Activated CD8-positive, alpha-beta memory T cell treated with anti-CD3 and anti-CD28 coated beads, Interleukin-2, amount 50 U/mL, for 1 hour (primary cell): Measurements from ENCODE around the gene NRIP1.
"Not testable (repeated sequence)": the region's sequence is repeated elsewhere in the genome, so short reads cannot be mapped to it uniquely, and the experiment has no call there.

Experiments used
- DNase-seq: peaks from one replicate; pipeline ENCODE4 v3.0.0-alpha.2; 2020; ENCODE audit errors: extremely low read depth

Gene NRIP1

DNA sequence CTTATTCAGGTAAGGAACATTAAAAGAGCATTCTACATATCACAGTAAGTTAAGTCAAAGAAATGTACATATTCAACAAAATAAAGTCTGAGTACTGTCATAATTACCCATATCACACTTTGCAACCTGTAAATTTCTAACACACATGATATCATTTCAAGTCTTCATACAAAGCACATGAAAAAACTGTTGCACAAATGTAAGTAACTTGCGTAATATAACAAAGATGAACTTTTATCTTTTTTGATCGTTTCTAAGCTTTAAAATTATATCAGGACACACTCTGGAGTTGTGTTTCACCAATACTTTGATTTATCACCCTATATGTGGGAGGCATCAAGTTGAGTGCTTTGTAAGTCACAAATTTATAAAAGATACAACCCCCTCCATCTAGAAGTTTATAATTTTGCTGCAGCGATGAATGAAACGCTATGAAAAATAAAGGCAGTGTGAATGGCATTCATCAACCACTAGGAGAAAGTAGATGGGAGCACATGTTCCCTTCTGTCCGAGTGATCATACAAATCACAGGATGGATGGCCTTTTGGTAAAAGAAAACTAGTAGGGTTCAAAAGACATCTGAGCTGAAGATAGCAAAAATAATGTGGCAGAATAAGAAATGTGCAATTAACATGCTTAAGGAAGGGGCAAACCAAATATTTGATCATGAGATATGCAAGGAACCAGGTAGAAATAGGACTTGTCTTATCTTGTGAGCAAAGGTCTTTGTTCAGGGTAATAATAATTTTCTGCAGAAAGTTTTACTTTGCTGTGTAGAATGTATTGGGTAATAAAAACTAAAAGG lies 27.5 kb downstream of the NRIP1 start:
- DNase-seq = no peak

DNA sequence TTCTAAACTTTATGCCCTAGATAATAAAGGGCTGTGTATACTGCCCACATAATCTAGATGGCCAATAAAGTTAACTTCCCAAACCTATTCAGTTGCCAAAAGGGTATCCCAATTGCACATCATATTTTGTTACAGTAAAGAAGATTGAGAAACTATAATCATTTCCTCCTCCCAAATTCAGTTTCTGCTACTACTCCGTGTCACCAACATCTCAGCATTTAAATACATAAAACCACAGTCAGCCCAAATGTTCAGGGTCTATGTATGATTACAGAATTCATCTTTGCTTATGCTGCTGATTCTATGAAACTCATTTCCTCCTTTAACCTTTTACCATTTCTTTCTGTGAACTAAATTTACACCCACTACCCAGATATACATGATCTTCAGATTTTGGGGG lies 28.6 kb downstream of the NRIP1 start:
- no peak for DNase-seq

GRCh38 chr21:15034126-15034853 lies 30.5 kb downstream of the NRIP1 start:
- no peak for DNase-seq

GRCh38 chr21:15031790-15032357 lies 32.9 kb downstream of the NRIP1 start:
- DNase-seq = no peak

GRCh38 chr21:15031362-15031761 lies 33.4 kb downstream of the NRIP1 start:
- not testable (repeated sequence) for DNase-seq

DNA sequence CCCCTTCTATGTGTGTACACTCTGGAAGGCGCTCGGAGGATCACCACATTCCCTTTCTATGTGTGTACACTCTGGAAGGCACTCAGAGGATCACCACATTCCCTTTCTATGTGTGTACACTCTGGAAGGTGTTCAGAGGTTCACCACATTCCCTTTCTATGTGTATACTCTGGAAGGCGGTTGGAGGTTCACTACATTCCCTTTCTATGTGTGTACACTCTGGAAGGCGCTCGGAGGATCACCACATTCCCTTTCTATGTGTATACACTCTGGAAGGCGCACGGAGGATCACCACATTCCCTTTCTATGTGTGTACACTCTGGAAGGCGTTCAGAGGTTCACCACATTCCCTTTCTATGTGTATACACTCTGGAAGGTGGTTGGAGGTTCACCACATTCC lies 33.9 kb downstream of the NRIP1 start:
- not testable (repeated sequence) for DNase-seq

DNA sequence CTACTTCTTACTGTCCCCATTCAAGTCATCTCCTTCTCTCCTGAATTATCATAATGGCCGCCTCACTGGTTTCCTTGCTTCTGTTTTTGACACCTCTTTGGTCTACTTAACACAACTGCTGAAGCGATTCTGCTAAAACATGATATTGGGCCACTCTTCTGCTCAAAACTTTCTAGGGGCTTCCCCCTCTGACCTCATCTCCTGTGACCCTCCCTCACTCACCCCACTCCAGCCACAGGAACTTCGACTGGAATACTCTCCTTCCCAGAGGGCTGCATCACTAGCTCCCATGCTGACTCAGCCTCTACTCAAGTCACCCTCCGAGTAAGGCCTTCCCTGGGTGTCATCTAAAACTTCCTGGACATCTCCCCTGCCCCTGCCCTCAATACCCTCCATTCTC lies 35.7 kb downstream of the NRIP1 start:
- DNase-seq = no peak

- DNase-seq = no peak
Observed at GRCh38 chr21:15028186-15028585, 36.6 kb downstream of the NRIP1 start.

GRCh38 chr21:15027056-15027455 lies 37.7 kb downstream of the NRIP1 start:
- no peak for DNase-seq

DNA sequence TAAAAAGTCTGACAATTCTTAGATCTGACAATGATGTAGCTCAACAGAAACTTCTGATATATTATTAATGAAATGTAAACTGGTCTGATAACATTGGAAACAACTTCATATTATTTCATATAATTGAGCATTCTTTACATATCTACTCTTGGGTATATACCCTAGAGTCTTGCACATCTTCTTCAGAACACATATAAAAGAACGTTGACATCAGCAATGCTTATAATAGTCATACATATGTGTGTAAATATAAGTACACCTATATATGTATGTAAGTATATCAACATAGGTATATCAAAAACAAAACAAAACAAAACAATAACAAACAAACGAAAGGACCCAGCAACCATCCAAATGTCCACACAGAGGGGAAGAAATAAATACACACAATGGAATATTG lies 38.4 kb downstream of the NRIP1 start:
- no peak for DNase-seq

- no peak for DNase-seq
Observed at GRCh38 chr21:15023776-15024175, 41.0 kb downstream of the NRIP1 start.

- DNase-seq = no peak
Observed at GRCh38 chr21:15022608-15023261, 42.1 kb downstream of the NRIP1 start.

- DNase-seq = no peak
Observed at GRCh38 chr21:15020797-15021196, 44.0 kb downstream of the NRIP1 start.

GRCh38 chr21:15018382-15018781 lies 46.4 kb downstream of the NRIP1 start:
- DNase-seq = no peak

GRCh38 chr21:15015622-15016471 lies 49.0 kb downstream of the NRIP1 start:
- no peak for DNase-seq

GRCh38 chr21:15014221-15014620 lies 50.6 kb downstream of the NRIP1 start:
- no peak for DNase-seq

GRCh38 chr21:15011967-15012366 lies 52.8 kb downstream of the NRIP1 start:
- DNase-seq = no peak

GRCh38 chr21:15010645-15011044 lies 54.2 kb downstream of the NRIP1 start:
- no peak for DNase-seq

DNA sequence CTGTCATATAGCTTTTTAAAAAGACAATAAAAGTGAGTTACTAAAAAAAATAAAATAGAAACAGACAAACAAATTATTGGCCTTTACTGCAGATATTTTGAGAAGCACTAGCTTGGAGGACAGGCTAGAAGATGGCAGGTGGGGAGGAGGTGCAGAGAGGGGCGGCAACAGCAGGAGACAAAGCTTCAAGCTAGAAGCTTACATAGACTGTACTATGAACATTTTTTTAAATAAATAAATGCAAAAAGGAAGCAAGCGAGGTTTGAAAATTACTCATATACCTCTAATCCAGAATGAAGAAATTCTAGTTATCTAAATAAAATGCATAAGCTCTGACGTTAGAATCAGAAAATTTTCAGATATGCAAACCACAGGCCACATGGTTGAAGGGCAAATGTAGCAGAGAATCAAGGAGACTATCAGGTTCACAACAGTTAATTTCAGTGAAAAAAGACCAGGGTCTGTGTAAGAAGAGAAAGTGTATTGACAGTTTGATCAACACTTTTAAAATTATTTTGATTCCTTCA lies 54.9 kb downstream of the NRIP1 start:
- no peak for DNase-seq

- DNase-seq = no peak
Observed at GRCh38 chr21:15007716-15008296, 57.0 kb downstream of the NRIP1 start.
